KMS-11 (cell line): ENCODE data around the gene SPAG17.

Experiments used
- H2AFZ ChIP-seq: fragments of 200-600 bp; sonication (generic); 2 replicates; pipeline ENCODE4 v1.6.1; 2016; ENCODE audit warnings: antibody characterized with exemption, mixed run types, low read depth
- H3K27ac ChIP-seq: fragments of 200-600 bp; sonication (generic); 2 replicates; pipeline ENCODE4 v1.6.1; 2016; ENCODE audit warnings: mild to moderate bottlenecking, mixed run types
- H3K27me3 ChIP-seq: fragments of 200-600 bp; sonication (generic); 2 replicates; pipeline ENCODE4 v1.6.1; 2017; ENCODE audit warnings: mild to moderate bottlenecking, low read depth, mixed run types, moderate library complexity; ENCODE audit not compliant: insufficient read depth
- H3K36me3 ChIP-seq: fragments of 200-600 bp; sonication (generic); 2 replicates; pipeline ENCODE4 v1.6.1; 2017; ENCODE audit warnings: mild to moderate bottlenecking, mixed run types; ENCODE audit not compliant: insufficient read depth
- H3K4me1 ChIP-seq: fragments of 200-600 bp; sonication (generic); 2 replicates; pipeline ENCODE4 v1.6.1; 2016; ENCODE audit warnings: mild to moderate bottlenecking, low read depth, mixed run types; ENCODE audit not compliant: poor library complexity, severe bottlenecking
- H3K4me2 ChIP-seq: fragments of 200-600 bp; sonication (generic); 2 replicates; pipeline ENCODE4 v1.7.0; 2016; ENCODE audit warnings: mild to moderate bottlenecking, mixed run types
- H3K4me3 ChIP-seq: fragments of 200-600 bp; sonication (generic); IDR thresholded peaks from 2 replicates; pipeline ENCODE4 v1.6.1; 2017; ENCODE audit warnings: low read depth, low read length, mixed read lengths; ENCODE audit not compliant: insufficient read depth
- H3K79me2 ChIP-seq: fragments of 200-600 bp; sonication (generic); 2 replicates; pipeline ENCODE4 v1.6.1; 2016; ENCODE audit warnings: low read depth, mixed run types; ENCODE audit not compliant: insufficient read depth
- H3K9ac ChIP-seq: fragments of 200-600 bp; sonication (generic); 2 replicates; pipeline ENCODE4 v1.6.1; 2016; ENCODE audit warnings: mild to moderate bottlenecking, mixed run types
- H4K20me1 ChIP-seq: fragments of 200-600 bp; sonication (generic); 2 replicates; pipeline ENCODE4 v1.6.1; 2016; ENCODE audit warnings: mild to moderate bottlenecking, mixed run types; ENCODE audit not compliant: insufficient read depth
- CTCF ChIP-seq: fragments of 200-600 bp; sonication (generic); conservative IDR thresholded peaks from 2 replicates; pipeline ENCODE4 v1.6.1; 2017; ENCODE audit warnings: low read depth, mild to moderate bottlenecking, antibody characterized with exemption, low read length, moderate library complexity, mixed read lengths

SPAG17 gene

GRCh38 chr1:118100686-118101514 is 84.1 kb downstream of the SPAG17 start:
- Histone ChIP-seq H3K4me1 (no peaks in the 10 kb centered on the region), H2AFZ (no peak overlapping the region), H3K9ac (no peak overlapping the region), H4K20me1 (no peaks in the 10 kb centered on the region), H3K4me2 (no peak overlapping the region), H3K27ac (no peak overlapping the region), H3K36me3 (no peaks in the 10 kb centered on the region), H3K27me3 (no peaks in the 10 kb centered on the region), H3K4me3 (no peak overlapping the region), H3K79me2 (no peaks in the 10 kb centered on the region)
- TF ChIP-seq CTCF = no peak

GRCh38 chr1:118099686-118100085 is 85.3 kb downstream of the SPAG17 start:
- Histone ChIP-seq H3K4me1 (no peaks in the 10 kb centered on the region), H3K4me2 (no peak overlapping the region), H2AFZ (no peak overlapping the region), H3K27me3 (no peaks in the 10 kb centered on the region), H3K9ac (no peak overlapping the region), H3K4me3 (no peak overlapping the region), H3K36me3 (no peaks in the 10 kb centered on the region), H3K27ac (no peak overlapping the region), H3K79me2 (no peaks in the 10 kb centered on the region), H4K20me1 (no peaks in the 10 kb centered on the region)
- no peak for TF ChIP-seq CTCF

GRCh38 chr1:118097622-118098348 is 87.2 kb downstream of the SPAG17 start:
- Histone ChIP-seq H3K4me2 (no peak overlapping the region), H3K4me1 (no peaks in the 10 kb centered on the region), H3K9ac (no peak overlapping the region), H3K79me2 (no peaks in the 10 kb centered on the region), H3K4me3 (no peak overlapping the region), H2AFZ (no peak overlapping the region), H3K27ac (no peak overlapping the region), H3K27me3 (no peaks in the 10 kb centered on the region), H3K36me3 (no peaks in the 10 kb centered on the region), H4K20me1 (no peaks in the 10 kb centered on the region)
- no peak for TF ChIP-seq CTCF

GRCh38 chr1:118093017-118093416 is 92.0 kb downstream of the SPAG17 start:
- no peak overlapping the region for H3K27ac ChIP-seq
- no peaks in the 10 kb centered on the region for H3K27me3 ChIP-seq
- no peaks in the 10 kb centered on the region for H3K4me1 ChIP-seq
- H3K79me2 ChIP-seq = no peaks in the 10 kb centered on the region
- H2AFZ ChIP-seq = no peak overlapping the region
- no peaks in the 10 kb centered on the region for H3K36me3 ChIP-seq
- no peak for TF ChIP-seq CTCF
- no peak overlapping the region for H3K9ac ChIP-seq
- no peaks in the 10 kb centered on the region for H4K20me1 ChIP-seq
- H3K4me2 ChIP-seq = no peak overlapping the region
- no peak overlapping the region for H3K4me3 ChIP-seq
